Kidney glomerular epithelial cell (primary cell): ENCODE measurements around the gene KRTDAP.

ENCODE experiments used
- DNase-seq: peaks from one replicate; lab custom pipeline; 2025; lab: John Stamatoyannopoulos, UW

The KRTDAP gene

DNA sequence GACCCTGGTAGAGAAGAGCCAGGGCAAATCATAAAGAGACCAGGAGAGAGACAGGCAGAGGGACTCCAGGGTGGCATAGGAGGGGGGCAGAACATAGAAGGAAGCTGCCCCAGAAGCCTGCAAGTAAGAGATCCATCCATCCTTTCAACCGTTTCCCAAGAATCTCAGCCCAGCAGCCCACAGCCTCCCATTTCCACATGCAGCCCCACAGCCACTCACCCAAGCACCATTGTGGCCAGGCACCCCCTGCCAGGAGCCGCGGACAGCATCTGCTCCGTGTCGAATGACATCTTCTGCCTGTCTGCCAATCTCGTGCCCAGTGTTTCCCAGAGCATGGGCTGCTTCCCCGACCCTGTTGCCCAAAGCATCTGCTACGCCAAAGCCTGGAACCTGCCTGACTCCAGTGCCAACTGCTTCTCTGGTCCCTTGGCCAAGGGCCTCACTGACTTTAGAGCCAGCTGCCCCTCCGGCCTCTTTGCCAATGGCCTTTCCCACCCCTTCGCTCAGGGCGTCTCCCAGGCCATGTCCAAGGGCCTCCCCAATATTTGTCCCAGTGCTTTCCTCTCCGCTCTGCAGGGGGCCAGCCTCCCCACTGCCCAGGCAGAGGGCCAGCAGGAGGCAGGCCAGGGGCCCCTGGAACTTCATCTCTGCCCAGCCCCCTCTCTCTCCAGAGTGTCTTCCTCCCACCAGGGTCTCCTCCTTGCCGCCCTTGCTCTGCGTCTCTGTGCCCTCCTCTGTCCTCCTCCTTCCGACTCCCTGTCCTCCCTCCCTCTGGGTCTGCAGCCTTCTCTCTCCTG is 22.8 kb upstream of the KRTDAP start:
- DNase-seq, result no peak

DNA sequence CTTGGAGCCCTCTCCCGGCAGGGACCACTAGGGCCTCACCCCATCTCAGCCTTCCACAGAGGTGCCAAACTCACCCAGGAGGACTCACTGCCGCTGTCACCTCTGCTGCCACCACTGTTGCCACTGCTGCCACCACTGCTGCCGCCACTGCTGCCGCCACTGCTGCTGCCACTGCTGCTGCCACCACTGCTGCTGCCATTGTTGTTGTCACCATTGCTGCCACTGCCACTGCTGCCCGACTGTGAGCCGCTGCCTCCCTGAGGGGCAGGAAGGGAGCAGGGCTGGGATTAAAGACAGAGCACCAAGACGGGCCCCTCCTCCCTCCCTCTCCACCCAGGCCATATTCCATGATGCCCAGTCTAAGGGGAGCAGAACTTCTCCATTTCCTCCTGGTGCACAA is 21.1 kb upstream of the KRTDAP start:
- DNase-seq, result no peak

GRCh38 chr19:35510626-35510964 is 20.3 kb upstream of the KRTDAP start:
- DNase-seq, result no peak

GRCh38 chr19:35509861-35510625 is 19.8 kb upstream of the KRTDAP start:
- peak; percentile 61 for DNase-seq

GRCh38 chr19:35509018-35509652 is 18.9 kb upstream of the KRTDAP start:
- peak; percentile 54 for DNase-seq

GRCh38 chr19:35508129-35508528 is 17.9 kb upstream of the KRTDAP start:
- no peak for DNase-seq

- DNase-seq, result no peak
Observed at GRCh38 chr19:35507561-35507960, 17.3 kb upstream of the KRTDAP start.

- DNase-seq, result no peak
Observed at GRCh38 chr19:35506011-35506410, 15.7 kb upstream of the KRTDAP start.

DNA sequence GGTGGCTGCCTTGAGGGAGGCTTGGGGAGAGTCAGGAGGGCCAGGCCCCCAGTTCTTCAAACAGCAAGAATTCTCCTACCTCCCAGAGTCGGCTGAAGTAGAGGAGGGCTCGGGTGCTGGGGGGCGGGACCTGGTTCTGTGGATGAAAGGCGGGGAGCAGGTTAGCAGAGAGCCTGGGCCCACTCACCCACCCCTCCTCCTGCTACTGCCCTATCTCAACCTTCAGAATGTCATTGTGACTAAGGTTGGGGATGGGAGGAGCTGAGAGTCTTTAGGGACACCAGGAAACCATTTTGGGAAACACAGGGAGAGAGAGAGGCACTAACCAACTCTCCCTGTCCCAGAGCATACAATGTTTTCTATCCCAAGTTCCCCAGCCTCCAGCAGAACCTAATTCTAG is 12.5 kb upstream of the KRTDAP start:
- no peak for DNase-seq

DNA sequence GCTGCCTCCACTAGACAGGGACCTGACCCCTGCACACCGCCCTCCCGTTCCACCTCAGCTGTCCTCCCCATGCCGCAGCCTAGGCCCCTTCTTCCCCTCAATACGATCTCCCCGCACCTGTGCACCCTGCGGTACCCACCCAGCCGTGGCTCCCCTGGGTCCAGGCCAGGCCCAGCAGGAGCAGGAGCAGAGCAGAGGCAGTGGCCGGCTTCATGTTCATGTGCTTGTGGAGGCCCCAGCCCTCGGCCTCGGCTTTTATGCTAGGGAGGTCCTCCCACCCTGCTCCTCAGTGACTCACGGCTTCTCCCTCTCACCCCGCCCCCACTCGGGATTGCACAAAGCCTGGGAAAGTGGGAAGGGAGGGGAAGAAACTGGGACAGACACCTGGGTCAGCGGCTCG is 11.4 kb upstream of the KRTDAP start:
- peak; percentile 26 for DNase-seq

DNA sequence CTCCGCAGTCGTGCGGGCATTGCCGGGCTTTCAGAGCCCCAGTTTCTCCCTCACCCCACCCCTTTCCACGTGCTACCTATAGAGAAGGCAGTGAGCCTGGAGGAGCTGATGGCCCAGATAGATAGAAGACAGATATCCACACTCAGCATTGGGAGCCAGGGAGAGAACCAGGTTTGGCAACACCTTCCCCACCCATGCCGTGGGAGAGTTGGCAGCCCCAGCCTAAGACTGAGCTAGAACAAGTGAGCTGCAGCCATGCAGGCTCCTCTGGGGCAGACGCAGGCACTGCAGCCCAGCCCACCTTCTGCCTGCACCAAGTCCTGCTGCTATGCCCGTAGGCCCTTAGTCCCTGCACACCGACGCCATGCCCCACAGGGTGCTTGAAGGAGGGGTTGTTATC is 10.3 kb upstream of the KRTDAP start:
- no peak for DNase-seq

- DNase-seq, result no peak
Observed at GRCh38 chr19:35498984-35499527, 8.8 kb upstream of the KRTDAP start.

DNA sequence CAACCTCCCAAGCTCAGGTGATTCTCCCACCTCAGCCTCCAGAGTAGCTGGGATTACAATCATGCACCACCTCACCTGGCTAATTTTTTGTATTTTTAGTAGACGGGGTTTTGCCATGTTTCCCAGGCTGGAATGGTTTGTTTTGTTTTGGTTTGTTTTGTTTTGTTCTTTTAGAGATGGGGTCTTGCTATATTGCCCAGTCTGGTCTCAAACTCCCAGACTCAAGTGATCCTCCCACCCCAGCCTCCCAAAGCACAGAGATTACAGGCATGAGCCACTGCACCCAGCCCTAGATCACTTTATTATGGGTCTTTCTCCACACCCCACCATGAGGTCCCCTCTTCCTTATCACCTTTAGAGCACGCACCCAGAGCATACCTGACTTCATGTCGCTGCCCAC is 8.0 kb upstream of the KRTDAP start:
- DNase-seq, result no peak

DNA sequence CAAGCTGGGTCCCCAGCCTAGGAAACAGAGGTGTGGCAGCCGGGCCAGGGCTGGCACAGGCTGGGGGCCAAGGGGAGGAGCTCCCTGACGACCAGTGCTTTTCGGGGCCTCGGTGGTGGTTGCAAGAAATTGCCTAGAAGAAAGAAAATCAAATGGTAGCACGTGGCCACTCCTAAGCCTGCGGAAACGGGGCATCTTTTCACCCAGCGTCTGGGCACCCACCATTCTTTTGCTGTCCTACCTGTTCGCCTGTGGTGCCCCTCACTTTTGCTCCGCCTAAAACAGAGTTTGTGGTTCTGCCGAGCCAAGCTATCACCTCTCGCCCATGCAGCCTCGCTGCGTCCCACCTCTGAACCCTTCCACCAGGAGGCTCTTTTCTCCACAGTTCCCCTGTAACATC is 7.1 kb upstream of the KRTDAP start:
- no peak for DNase-seq

DNA sequence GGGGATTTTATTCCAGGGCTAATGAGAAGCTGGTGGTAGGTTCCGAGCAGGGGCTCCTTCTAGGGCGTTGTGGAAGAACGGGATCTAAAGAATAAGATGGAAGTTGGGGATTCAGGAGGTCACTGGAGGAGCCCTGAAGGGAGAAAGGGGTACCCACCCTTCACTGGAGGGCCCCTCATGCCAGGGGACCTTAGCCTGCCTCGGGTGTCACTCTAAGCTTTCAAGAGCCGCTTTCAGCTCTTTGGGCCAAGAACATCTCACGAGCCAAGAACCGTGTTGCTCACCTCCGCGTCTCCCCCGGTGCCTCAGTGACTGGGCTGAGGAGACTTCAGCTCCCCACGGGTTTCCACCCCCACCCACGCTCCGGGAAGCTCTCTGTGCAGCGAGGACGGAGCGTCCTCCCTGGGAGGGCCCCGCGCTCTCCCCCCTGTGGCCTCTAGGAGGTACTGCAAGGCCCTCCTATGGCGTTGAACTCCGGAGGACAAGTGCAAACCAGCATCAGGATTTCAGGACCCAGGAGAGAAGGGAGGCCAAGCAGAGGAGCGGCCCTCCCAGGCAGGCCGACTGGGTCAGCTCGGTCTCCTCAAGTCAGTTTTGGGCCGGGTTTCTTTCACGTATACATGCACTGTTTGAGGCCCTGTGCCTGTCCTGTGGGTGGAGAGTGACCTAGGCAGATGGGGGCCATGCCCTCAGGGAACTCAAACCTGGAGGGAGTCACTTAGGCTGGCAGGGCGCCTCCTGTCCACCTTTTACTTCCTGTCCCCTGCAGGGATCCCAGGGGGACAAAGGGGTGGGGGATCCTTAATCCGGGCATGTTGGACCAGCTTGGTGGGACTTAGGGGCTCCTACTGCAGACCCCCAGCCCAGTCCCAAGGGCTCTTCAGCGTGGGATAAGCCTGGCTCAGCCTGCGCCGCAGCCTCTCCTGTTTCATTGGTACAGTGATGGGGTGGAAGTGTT is 5.1 kb upstream of the KRTDAP start:
- peak; percentile 36 for DNase-seq

DNA sequence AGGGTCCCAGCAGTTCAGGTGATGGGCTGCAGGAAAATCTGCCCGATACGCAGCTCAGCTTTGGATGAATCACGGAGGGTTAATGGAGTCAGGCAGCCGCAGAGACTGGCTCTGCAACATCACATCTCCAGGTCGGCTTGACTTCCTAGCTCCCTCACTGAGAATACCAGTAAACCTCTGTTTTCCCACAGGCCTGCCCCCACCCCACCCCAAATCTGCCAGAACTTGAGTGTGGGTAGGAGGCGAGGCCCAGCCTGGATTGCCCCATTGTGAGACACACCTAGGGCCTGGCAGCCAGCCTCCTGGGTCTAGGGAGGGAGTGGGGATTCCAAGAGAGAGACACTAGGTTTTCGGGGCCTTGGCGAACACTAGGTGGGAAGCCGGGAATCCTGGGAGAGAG is 3.7 kb upstream of the KRTDAP start:
- DNase-seq, result no peak

DNA sequence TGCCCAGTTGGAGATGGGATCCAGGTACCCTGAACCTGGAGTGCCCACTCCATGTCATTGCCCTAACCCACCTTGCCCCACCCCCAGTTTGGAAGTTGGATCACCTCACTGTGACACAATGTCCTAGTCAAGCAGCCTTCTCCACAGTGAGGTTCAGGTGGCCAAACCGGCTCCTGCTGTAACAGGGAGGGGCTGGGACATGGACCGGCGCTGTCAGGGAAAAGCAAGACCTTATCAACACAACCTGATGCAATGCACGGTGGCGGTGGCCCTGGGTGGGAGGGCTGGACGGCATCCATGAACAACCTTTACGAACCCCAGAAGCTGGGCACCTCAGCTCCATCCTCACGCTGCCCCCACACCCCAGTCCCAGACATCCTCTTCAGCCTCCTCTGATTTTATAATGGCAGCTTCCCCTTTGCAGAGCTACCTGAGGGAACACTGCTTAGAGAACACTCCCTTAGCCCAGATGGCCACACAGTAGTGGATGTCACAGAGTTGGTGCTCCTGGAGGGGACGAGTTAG is 1.6 kb upstream of the KRTDAP start:
- no peak for DNase-seq

DNA sequence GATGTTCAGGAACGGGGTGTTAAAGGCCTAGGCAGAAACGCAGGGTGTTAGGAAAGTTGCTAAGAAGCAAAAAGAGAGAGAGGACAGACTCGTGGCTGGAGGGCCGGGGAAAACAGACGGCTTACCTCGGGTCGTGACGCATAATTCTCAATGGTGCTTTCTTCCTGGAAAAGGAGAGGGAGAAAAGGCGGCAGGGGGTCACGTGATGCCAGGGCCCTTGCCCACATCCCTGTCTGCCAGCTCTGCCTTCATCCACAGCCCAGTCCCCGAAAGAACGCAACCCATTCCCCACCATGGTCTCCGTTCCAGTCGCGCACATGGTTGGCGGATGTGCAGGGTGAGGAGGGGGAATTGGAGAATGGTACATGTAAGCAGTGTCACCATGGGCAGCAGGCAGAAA is 1.6 kb downstream of the KRTDAP start:
- no peak for DNase-seq

DNA sequence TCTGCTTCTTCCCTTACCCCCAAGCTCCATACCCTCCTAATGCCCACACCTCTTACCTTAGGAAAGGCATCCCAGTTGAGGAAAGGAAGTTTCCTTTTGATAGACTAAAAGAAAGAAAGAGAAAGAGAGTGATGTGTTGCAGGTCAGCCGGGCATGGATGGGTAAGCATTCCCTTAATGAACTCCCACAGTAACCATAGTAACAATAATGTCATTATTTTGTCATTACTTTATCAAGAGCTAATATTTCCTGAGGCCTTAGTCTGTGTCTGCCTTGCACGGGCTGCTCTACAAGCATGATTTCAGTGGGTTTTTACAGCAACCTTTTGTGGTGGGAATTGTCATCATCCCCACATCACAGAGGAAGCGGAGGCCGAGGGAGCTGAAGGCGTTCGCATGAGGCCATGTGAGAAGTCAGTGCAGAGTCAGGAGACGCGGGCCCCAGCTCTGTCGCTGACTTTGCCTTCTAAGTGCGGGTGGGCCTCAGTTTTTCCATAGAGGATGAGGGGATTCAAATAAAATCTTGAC is 2.5 kb downstream of the KRTDAP start:
- DNase-seq, result no peak

DNA sequence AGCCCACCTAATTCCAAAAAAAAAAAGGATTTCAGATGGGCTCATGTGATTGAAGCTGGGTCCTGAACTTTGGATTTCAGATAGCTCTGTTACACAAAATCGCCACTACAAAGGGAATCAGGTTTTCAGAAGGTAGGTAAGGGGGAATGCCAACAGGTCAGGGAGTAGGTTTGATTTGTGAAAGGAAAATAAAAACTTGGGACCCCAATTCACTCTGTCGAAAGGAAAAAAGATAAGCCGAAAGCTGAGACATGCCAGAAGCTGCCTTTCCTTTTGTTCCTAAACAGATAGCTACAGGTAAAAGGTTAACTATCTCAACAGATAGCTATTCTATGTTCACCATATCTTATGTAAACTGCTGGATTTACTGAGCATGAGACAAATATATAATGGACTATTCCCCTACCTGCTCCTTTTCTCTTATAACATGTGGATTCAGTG is 4.0 kb downstream of the KRTDAP start:
- no peak for DNase-seq
